Activated naive CD8-positive, alpha-beta T cell treated with anti-CD3 and anti-CD28 coated beads, Interleukin-2, amount 10 ng/mL, durations not matched to agents 7 days and 5 days (primary cell): ENCODE data around the gene LRBA. TPM values are rescaled to one million over a fixed set of nuclear protein-coding genes. Genes with fewer than 3 reads are reported as not detected.

Experiments
- ATAC-seq: fragments of 150-1000 bp; cut with Tn5 transposase; one replicate; pipeline ENCODE4 v1.10.0; 2021; ENCODE audit warnings: low read depth, moderate library complexity
- POLR2A ChIA-PET: fragments of 350-600 bp; sonication (Branson Sonifier 250); formaldehyde crosslinking; loops from one replicate; lab custom pipeline; 2021; ENCODE audit warnings: antibody characterized with exemption; lab: Charles Lee
- DNase-seq: peaks from one replicate; pipeline ENCODE4 v3.0.0; 2021
- H3K27ac Mint-ChIP-seq: one replicate; pipeline ENCODE4 v1.8.0; 2022; ENCODE audit warnings: mild to moderate bottlenecking, mixed read lengths
- H3K27me3 Mint-ChIP-seq: one replicate; pipeline ENCODE4 v1.8.0; 2022; ENCODE audit warnings: mild to moderate bottlenecking, moderate library complexity, mixed read lengths
- H3K36me3 Mint-ChIP-seq: one replicate; pipeline ENCODE4 v1.8.0; 2021; ENCODE audit warnings: mild to moderate bottlenecking, mixed read lengths
- H3K4me1 Mint-ChIP-seq: one replicate; pipeline ENCODE4 v1.8.0; 2021; ENCODE audit warnings: mixed read lengths
- H3K4me3 Mint-ChIP-seq: one replicate; pipeline ENCODE4 v1.8.0; 2022; ENCODE audit warnings: mild to moderate bottlenecking, moderate library complexity, mixed read lengths
- H3K9me3 Mint-ChIP-seq: one replicate; pipeline ENCODE4 v1.8.0; 2021; ENCODE audit warnings: mixed read lengths
- total RNA-seq, 2 experiments: library from RNA; stranded (reverse); gene quantifications; one replicate each; pipeline ENCODE4 v1.2.3, GENCODE V29; 2021

Gene LRBA
- total RNA-seq, 2 experiments from 2014 or later = 47.9 to 50.6 TPM

DNA sequence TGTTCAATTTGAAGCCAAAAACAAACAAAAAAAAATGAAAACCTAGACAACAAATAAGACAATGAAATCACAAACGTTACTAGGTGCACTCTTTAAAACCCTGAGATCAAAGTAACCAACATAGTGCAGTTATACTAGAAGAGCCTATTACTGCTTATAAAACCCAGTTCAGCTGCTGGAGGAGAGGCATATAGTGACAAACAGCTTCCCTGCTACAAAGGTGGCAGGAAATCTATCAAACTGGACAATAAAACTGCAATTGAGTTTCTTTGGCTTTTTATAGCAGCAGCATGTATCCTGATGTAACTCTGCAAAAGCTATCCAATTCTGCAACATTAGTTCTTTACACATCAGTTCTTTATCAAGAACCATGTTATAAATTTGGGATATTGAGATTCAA lies 155.6 kb downstream of the LRBA start:
- ATAC-seq (no peak), DNase-seq (no peak)
- Mint-ChIP-seq H3K4me3 (no peak overlapping the region), H3K4me1 (no peaks in the 10 kb centered on the region), H3K9me3 (no peaks in the 10 kb centered on the region), H3K36me3 (no peaks in the 10 kb centered on the region), H3K27me3 (no peaks in the 10 kb centered on the region), H3K27ac (no peak overlapping the region)
- POLR2A ChIA-PET = no interaction called here

- no peaks in the 10 kb centered on the region for H3K9me3 Mint-ChIP-seq
- peaks cover 9% of the 10 kb centered on the region for H3K36me3 Mint-ChIP-seq
- no peaks in the 10 kb centered on the region for H3K27me3 Mint-ChIP-seq
- no peak overlapping the region for H3K4me3 Mint-ChIP-seq
- ATAC-seq (no peak), DNase-seq (no peak)
- POLR2A ChIA-PET = no interaction called here
- H3K4me1 Mint-ChIP-seq = no peaks in the 10 kb centered on the region
- no peak overlapping the region for H3K27ac Mint-ChIP-seq
These were observed 159.0 kb downstream of the LRBA start for GRCh38 chr4:150855981-150856510.

DNA sequence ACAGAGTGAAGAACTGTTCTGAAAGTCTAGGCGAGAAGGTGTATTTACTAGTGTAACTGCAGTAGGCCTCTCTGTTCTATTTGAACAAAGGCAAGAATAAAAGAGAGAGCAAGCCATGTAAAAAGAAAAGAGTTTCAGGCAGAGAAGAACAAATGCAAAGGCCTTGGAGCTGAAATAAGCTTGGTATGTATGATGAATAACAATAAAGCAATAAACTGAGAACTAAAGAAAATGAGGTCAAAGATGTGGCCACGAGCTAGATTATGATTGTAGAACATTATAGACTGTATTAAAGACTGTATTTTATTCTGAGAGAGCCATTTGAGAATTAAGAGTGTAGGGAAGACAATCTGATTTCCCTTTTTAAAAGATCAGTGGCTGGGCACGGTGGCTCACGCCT lies 160.5 kb downstream of the LRBA start:
- Mint-ChIP-seq H3K4me3 (no peak overlapping the region), H3K27ac (no peak overlapping the region), H3K4me1 (no peaks in the 10 kb centered on the region), H3K36me3 (peaks cover 10% of the 10 kb centered on the region), H3K9me3 (no peaks in the 10 kb centered on the region), H3K27me3 (no peaks in the 10 kb centered on the region)
- ATAC-seq = no peak
- POLR2A ChIA-PET = no interaction called here
- DNase-seq = no peak

GRCh38 chr4:150853882-150854281 lies 161.2 kb downstream of the LRBA start:
- Mint-ChIP-seq H3K9me3 (no peaks in the 10 kb centered on the region), H3K4me1 (no peaks in the 10 kb centered on the region), H3K27me3 (no peaks in the 10 kb centered on the region), H3K27ac (no peak overlapping the region), H3K4me3 (no peak overlapping the region), H3K36me3 (peaks cover 12% of the 10 kb centered on the region)
- DNase-seq (no peak), ATAC-seq (no peak)
- POLR2A ChIA-PET = no interaction called here

GRCh38 chr4:150852216-150852615 lies 162.9 kb downstream of the LRBA start:
- POLR2A ChIA-PET = no interaction called here
- ATAC-seq (no peak), DNase-seq (no peak)
- peaks cover 21% of the 10 kb centered on the region for H3K36me3 Mint-ChIP-seq
- no peaks in the 10 kb centered on the region for H3K27me3 Mint-ChIP-seq
- H3K27ac Mint-ChIP-seq = no peak overlapping the region
- H3K9me3 Mint-ChIP-seq = no peaks in the 10 kb centered on the region
- no peak overlapping the region for H3K4me3 Mint-ChIP-seq
- no peaks in the 10 kb centered on the region for H3K4me1 Mint-ChIP-seq

DNA sequence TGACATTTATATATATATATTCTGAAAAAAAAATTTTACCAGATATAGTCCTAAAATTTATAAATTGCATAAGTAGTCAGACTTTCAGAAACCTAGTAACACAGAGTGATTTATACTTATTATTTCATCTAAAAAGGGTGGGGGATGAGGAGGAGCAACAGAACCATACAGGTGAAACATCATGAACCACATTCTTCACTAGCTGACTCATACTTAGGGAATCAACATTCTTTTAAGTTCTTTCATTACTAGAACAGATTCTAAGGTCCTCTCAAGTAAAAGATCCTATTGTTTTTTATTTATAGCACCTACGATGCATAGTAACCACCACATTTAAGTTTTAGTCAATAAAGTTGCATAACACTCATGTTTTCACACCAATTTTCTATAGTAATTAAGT lies 166.1 kb downstream of the LRBA start:
- ATAC-seq = no peak
- Mint-ChIP-seq H3K4me3 (no peak overlapping the region), H3K27me3 (no peaks in the 10 kb centered on the region), H3K27ac (no peak overlapping the region), H3K9me3 (no peaks in the 10 kb centered on the region), H3K4me1 (no peaks in the 10 kb centered on the region), H3K36me3 (peaks cover 30% of the 10 kb centered on the region)
- no peak for DNase-seq
- POLR2A ChIA-PET = no interaction called here

DNA sequence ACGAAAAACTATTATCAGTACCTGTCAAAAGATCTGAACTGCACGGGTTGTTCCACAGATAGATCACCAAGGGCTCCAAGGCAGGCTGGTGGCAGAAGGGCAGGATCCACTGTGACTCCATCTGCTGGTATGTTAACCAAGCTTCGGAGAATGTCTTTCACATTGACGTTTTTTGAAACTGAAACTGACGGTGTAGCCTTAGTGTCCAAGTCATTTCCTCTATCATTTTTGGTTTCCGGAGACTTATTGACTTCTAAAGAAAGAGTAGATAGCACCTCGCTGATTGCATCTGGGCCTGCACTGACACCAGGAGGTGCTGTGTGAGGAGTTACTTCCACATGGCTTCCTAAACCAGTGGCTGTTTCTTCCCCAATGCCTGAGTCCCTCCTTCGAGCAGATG lies 186.9 kb downstream of the LRBA start:
- H3K27me3 Mint-ChIP-seq = no peaks in the 10 kb centered on the region
- peak overlapping the region; percentile 36 for H3K4me3 Mint-ChIP-seq
- peak overlapping the region; percentile 61 for H3K27ac Mint-ChIP-seq
- H3K36me3 Mint-ChIP-seq = peaks cover 52% of the 10 kb centered on the region
- H3K4me1 Mint-ChIP-seq = peaks cover 10% of the 10 kb centered on the region
- POLR2A ChIA-PET = no interaction called here
- ATAC-seq (peak; percentile 74), DNase-seq (no peak)
- H3K9me3 Mint-ChIP-seq = no peaks in the 10 kb centered on the region

DNA sequence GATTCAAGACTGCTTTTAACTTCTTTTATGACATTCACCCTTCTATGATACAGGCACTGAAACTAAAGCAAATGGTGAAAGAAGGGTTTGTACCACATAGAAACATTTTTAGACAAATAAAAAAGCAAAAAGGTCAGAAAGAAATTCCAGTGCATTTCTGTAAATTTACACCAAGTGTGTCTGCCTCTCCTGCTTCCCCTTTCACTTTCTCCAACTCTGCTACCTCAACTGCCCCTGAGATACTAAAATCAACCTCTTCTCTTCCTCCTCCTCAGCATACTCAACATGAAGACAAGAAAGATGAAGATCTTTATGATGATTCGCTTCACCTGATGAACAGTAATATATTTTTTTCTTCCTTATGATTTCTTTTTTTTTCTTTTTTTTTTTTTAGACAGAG lies 187.9 kb downstream of the LRBA start:
- no peak for DNase-seq
- POLR2A ChIA-PET = no interaction called here
- H3K4me3 Mint-ChIP-seq = peak overlapping the region; percentile 9
- H3K27ac Mint-ChIP-seq = no peak overlapping the region
- H3K27me3 Mint-ChIP-seq = no peaks in the 10 kb centered on the region
- ATAC-seq = no peak
- peaks cover 10% of the 10 kb centered on the region for H3K4me1 Mint-ChIP-seq
- H3K36me3 Mint-ChIP-seq = peaks cover 52% of the 10 kb centered on the region
- H3K9me3 Mint-ChIP-seq = no peaks in the 10 kb centered on the region

DNA sequence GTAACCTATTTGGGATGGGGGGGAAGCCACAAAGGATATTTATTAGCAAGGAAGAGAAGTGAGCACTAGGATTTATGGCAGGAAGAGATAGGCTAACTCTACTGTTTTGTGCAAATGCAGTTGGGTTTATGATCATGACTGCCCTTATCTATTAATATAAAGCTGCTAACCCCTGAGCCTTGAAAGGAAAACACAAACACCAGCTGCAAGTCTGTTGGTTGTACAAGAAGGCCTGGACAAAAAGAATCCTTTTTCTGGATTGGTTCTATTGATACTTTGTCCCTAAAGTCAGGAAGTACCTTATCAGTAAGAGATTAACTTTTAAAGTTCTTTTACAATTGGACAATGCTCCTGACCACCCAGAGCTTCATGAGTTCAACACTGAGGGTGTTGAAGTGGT lies 188.8 kb downstream of the LRBA start:
- no peaks in the 10 kb centered on the region for H3K27me3 Mint-ChIP-seq
- POLR2A ChIA-PET = no interaction called here
- ATAC-seq (no peak), DNase-seq (no peak)
- peaks cover 52% of the 10 kb centered on the region for H3K36me3 Mint-ChIP-seq
- no peak overlapping the region for H3K4me3 Mint-ChIP-seq
- peaks cover 10% of the 10 kb centered on the region for H3K4me1 Mint-ChIP-seq
- H3K9me3 Mint-ChIP-seq = no peaks in the 10 kb centered on the region
- H3K27ac Mint-ChIP-seq = no peak overlapping the region

DNA sequence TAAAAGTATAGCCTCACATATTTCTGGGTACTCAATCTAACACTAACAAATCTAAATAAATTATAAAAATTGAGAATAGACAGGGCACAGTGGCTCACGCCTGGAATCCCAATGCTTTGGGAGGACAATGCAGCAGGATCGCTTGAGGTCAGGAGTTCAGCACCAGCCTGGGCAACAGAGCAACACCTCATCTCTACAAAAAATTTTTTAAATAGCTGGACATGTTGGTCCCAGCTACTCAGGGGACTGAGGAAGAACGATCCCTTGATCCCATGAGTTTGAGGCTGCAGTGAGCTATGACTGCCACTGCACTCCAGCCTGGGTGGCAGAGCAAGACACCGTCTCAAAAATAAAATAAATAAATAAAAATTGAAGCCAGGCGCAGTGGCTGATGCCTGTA lies 192.7 kb downstream of the LRBA start:
- H3K9me3 Mint-ChIP-seq = no peaks in the 10 kb centered on the region
- H3K36me3 Mint-ChIP-seq = peaks cover 42% of the 10 kb centered on the region
- no peak overlapping the region for H3K4me3 Mint-ChIP-seq
- H3K4me1 Mint-ChIP-seq = peaks cover 6% of the 10 kb centered on the region
- no peak for DNase-seq
- H3K27ac Mint-ChIP-seq = no peak overlapping the region
- POLR2A ChIA-PET = no interaction called here
- no peak for ATAC-seq
- no peaks in the 10 kb centered on the region for H3K27me3 Mint-ChIP-seq

GRCh38 chr4:150821641-150822040 lies 193.4 kb downstream of the LRBA start:
- H3K27me3 Mint-ChIP-seq = no peaks in the 10 kb centered on the region
- peaks cover 37% of the 10 kb centered on the region for H3K36me3 Mint-ChIP-seq
- H3K27ac Mint-ChIP-seq = no peak overlapping the region
- DNase-seq (no peak), ATAC-seq (no peak)
- H3K4me1 Mint-ChIP-seq = peaks cover 2% of the 10 kb centered on the region
- peaks cover 2% of the 10 kb centered on the region for H3K9me3 Mint-ChIP-seq
- POLR2A ChIA-PET = no interaction called here
- no peak overlapping the region for H3K4me3 Mint-ChIP-seq

- Mint-ChIP-seq H3K36me3 (peaks cover 31% of the 10 kb centered on the region), H3K4me3 (no peak overlapping the region), H3K9me3 (peaks cover 2% of the 10 kb centered on the region), H3K27me3 (no peaks in the 10 kb centered on the region), H3K4me1 (peaks cover 2% of the 10 kb centered on the region), H3K27ac (no peak overlapping the region)
- no peak for ATAC-seq
- POLR2A ChIA-PET = no interaction called here
- no peak for DNase-seq
These were observed 194.7 kb downstream of the LRBA start for GRCh38 chr4:150820409-150820808.

DNA sequence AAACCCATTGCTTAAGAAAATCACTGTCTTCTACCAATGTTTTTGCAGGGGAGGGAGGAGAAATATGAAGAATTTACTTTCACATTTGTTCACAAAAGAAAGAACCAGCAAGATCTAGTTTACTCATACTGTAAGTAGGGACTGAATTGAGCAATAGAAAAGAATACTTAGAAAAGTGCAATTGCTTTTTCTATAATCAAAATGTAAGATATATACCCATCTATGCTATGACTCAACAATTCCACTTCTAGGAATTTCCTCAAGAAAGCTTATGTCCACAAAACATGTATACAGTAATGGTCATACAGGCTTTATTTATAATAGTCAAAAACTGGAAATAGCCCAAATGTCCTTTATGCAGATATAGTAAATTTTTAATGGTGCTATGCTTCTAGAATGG lies 196.4 kb downstream of the LRBA start:
- Mint-ChIP-seq H3K27ac (no peak overlapping the region), H3K9me3 (peaks cover 4% of the 10 kb centered on the region), H3K4me1 (peaks cover 2% of the 10 kb centered on the region), H3K36me3 (peaks cover 23% of the 10 kb centered on the region), H3K4me3 (no peak overlapping the region), H3K27me3 (no peaks in the 10 kb centered on the region)
- POLR2A ChIA-PET = no interaction called here
- ATAC-seq (no peak), DNase-seq (no peak)

- Mint-ChIP-seq H3K4me3 (no peak overlapping the region), H3K36me3 (peaks cover 22% of the 10 kb centered on the region), H3K27me3 (no peaks in the 10 kb centered on the region), H3K9me3 (peaks cover 4% of the 10 kb centered on the region), H3K27ac (no peak overlapping the region), H3K4me1 (peaks cover 2% of the 10 kb centered on the region)
- ATAC-seq (no peak), DNase-seq (no peak)
- POLR2A ChIA-PET = no interaction called here
These were observed 197.1 kb downstream of the LRBA start for GRCh38 chr4:150817804-150818528.
